AG08396 (cell line): Measurements from ENCODE around the gene TPCN2.

ENCODE experiments used
- DNase-seq: peaks from one replicate; pipeline ENCODE4 v3.0.0; 2012; ENCODE audit warnings: low spot score, mixed read lengths

TPCN2 gene

DNA sequence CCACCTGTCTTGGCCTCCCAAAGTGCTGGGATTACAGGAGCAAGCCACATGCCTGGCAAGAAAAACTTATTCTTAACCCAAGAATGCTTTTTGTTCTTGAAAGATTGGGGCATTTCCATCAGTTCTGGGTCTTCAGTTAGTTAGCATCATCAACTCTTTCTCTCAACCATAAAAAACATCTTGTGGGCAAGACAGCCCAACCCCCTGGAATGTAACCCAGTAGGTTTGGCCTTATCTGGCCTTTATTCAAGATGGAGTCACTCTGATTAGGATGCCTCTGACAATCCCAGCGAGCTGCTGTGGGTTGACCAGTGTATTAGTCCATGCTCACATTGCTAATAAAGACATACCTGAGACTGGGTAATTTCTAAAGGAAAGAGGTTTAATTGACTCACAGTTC, 9.2 kb upstream of the TPCN2 start:
- no peak for DNase-seq

DNA sequence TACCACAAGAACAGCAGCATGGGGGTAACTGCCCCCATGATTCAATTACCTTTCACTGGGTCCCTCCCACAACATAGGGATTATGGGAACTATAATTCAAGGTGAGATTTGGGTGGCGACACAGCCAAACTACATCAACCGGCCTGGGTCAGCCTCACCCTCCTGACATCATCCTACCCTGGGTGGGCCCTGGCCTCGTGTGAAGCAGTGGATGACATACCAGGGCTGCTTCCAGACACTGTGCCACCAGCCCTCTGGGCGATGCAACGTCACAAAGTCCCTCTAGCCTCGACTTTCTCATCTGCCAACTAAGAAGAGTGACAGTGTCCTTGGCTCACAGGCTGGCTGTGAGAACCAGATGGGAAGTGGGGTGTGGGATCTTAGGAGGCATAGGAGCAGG, 8.7 kb upstream of the TPCN2 start:
- DNase-seq, result no peak

DNA sequence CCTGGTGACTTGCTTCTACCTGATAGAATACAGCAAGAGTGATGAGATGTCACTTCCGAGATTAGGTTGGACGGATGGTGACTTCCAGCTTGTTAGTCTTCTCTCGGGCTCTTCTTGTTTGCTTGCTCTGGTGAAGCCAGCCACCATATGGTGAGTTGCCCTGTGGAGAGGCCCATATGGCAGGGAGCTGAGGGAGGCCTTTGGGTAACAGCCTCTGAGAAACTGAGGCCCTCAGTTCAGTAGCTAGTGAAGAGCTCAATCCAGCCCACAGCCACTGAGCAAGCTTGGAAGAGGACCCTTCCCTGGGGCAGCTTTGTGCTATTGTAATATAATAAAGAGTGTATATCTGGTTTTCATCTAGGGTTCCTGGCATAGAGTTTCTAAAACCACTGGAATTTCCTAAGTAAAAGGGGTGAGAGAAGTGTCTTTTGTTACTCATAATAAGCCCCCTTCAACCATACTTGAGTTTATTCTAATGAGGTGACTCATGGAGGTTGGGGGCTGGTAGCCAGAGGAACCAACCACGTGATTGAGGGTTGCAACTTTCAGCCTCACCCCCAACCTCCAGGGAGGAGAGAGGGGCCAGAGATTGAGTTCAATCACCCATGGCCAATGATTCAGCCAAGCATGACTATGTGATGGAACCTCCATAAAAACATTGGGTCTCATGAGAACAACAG, 8.0 kb upstream of the TPCN2 start:
- DNase-seq, result no peak

DNA sequence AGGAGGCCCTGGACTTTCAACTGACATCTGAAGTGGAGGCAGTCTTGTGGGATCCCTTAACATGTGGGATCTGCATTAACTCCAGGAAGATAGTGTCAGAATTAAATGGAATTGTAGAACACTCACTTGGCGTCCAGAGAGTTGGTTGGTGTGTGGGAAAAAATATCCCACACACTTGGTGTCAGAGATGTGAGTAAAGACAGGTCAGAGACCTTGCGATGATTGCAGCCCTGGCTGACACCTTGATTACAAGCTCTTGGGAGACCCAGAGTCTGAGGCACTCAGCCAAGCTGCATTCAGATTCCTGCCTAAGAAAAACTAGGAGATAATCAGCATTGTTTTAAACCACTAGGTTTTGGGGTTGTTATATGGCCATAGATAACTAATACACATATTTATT, 7.2 kb upstream of the TPCN2 start:
- DNase-seq, result no peak

DNA sequence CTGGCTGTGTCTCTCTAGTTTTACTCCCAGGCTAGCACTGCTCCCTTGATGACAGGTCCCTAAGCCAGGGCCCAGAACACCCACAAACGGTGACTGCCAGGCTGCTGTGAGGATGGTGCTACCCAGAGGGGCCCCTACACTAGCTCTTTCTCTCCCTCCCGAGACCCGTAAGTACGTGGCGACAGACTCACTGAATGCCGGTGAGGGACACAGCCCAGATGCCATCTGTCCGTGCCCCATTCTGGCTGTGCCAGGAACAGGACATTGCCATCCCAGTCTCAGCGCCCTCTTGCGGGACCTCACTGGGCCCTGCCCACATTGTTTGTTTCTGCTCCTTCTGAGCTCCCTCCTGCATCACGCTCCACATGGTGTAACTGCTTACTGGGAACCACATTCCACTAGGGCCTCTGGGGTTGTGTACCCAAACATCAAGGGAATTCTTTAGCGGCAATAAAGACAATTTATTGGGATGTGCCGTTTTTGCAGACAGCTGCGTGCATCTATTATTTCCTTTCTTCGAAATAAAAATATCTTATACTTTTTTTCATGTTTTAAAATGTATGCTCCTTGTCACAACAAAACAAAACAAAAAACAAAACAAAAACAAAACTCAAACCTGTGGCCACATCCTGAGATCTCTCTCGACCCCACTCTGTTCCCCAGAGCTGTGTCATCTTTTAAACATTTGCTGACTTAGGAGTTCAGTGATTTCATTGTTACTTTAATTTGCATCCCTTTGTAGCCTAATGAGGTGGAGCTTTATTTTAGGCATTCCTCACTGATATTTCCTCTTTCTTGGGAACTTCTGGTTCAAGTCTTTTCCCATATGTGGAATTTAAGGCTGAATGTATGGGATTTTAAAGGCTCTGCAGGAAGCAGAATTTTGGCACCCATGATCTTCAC, 4.4 kb upstream of the TPCN2 start:
- peak; percentile 83 for DNase-seq

DNA sequence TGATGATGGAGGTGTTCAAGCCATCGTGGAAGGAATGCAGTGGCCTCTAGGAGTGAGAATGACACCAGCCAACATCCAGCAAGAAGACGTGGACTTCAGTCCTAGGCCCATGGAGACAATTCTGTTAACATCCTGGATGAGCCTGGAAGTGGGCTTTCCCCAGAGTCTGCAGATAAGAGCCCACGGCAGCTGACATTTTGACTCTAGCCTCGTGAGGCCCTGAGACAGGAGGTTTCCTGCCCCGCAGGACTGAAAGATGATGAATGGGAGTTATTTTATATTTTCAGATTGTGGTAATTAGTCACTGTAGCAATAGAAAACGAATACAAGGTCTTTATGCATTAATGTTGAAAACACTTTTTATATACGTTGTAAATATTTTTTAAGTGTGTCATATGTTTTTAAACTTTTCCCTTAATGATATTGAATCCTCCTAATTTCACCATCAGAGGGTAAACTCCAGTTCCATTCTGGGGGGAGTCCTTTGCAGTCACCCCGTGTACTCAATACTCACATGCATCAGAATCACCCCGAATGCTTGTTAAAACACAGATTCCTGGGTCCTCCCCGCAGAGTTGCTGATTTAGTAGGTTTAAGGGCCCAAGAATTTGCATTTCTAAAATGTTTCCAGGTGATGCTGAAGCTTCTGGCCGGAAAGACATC, 570 bp upstream of the TPCN2 start:
- no peak for DNase-seq

DNA sequence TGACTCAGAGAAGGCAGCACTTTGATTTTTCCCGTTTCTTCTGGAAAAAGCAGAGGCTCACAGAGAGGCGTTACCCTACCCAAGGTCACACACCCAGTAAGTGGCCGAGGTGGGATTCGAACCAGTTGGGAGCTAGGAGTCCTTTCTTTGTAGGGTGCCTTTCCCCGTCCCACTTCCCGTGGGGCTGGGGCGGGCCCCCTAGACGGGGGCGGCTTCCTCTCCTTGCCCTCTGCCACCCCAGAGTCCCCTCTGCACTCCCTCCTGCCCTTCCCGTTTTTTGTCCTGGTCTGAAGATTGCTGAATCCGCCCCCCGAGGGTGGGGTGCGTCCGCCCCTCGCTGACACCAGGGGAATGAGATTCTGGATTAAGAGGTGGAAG, 747 bp downstream of the TPCN2 start:
- peak; percentile 46 for DNase-seq

DNA sequence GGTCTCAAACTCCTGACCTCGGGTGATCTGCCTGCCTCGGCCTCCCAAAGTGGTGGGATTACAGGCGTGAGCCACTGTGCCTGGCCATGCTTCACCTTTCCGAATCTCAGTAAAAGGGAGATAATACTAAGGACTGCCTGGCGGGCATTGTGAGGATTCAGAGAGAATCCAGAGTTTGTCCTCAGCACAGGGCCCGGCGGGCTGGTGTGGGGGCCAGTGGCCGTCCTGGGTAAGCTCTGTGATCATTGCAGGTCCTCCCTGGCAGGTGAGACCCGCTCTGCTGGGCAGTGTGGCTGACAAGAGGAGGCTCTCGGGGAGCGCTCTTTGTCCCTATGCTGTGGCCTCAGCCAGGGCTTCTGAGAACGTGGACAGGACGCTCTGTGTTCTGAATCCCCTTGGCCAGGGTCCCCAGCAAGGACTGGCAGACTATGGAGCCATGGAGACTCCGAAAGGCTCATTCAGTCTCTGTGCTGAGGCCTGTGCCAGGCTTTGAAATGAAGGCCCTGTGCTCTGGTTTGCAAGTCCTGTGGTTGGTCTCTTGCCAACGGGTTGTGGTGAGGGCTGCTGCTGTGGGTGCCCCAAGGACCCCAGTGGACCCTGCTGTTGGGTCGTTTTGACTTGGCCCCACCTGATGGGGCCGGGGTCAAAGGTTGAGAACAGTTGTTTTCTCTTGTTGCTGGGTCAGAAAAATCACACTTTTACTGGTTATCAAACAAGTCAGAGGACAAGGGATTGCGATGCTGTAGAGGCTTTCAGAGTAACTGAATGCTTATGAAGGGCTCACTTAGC, 2.1 kb downstream of the TPCN2 start:
- DNase-seq, result no peak

DNA sequence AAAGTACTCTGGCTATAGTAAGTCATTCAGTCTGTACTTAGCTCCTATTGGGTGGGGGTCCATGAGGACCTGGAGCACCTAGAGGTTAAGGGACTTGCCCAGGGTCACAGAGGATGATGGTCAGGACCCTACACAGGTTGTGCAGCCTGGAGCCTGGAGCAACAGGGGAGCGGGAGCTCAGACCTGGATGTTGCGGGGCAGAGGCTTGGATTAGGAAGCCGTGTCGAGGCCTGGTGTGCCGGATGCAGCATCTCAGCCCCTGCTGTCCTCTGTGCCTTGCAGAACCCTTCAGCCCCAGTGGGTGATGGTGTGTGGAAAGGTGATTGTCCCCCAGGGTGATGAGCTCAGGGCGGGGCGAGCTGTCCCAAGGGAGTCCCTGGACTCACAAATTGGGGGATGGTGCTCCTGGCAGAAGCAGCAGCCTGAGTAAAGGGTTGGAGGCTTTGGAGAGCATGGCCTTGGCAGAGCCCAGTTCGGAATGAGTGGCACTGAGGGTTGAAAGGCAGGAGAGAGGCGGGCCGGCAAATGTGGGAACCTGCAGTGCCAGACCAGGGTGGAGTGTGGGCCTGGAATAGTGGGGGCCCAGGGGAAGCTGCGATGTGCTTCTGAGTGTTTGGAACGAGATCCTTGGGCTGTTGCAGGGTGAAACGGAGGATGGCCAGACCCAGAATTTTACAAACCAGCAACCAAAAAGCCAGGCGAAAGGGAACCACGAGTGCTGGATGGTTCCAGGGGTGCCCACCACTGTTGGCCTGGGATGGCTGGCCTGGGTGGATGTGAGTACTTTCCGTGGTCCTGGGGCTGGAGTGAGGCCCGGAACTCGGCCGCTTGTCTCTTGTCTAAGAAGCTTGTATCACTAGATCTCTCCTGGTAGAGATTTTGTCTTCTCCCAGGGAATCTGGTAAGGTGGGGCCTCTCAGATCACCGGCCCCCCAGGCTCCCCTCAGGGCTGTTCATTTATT, 2.9 kb downstream of the TPCN2 start:
- no peak for DNase-seq

DNA sequence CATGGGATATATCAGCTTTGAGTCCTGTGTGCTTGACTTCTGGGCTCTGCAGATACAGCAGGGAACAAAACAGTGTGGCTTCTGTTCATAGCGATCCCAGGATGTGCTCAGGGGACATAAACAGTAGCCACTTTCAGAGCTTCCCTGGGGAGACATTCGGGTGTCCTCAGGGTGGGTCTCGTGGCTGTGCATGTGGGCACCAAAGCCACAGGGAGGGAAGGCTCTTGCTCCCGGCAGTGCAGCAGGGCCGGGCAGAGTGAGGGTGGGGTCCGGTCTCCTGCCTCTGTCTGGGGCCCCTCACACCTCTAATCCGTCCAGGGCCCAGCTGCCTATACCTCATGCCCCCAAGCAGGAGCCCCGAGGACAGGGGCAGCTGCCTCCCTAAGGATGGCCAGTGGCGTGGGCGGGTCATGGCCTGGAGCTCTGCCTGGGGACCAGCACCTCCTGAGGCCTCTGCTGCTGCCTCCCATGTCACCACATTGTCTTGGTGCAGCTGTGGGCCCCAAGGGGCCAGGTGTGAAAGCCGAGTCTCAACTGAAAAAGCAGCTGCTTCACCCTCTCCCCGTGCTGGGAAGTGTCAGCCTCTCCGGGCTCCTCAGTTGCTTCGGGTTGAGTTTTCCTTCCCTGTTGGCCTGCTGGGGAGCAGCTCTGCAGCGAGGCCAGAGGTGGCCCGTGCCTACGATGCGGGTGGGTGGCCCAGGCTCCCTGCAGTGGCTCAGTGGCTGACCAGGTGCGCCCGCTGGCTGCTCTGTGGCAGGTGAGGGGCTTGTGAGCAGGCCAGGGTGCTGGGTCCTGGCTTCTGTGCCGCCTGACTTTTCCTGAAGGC, 3.8 kb downstream of the TPCN2 start:
- no peak for DNase-seq

DNA sequence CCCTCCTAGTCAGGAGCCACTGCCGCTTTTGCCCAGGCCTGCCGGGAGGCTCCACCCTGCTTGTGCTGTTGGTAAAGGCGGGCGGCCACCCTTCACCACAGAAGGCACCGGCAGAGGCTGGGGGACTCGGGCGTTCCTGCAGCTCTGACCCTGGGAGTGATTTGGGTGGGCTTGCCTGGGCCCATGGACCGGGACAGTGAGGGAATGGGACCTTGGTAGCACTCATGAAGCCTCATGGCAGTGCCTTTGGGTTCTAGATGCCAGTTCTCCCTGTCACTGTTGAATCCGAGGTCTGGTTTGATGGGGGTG, 4.4 kb downstream of the TPCN2 start:
- DNase-seq, result no peak

DNA sequence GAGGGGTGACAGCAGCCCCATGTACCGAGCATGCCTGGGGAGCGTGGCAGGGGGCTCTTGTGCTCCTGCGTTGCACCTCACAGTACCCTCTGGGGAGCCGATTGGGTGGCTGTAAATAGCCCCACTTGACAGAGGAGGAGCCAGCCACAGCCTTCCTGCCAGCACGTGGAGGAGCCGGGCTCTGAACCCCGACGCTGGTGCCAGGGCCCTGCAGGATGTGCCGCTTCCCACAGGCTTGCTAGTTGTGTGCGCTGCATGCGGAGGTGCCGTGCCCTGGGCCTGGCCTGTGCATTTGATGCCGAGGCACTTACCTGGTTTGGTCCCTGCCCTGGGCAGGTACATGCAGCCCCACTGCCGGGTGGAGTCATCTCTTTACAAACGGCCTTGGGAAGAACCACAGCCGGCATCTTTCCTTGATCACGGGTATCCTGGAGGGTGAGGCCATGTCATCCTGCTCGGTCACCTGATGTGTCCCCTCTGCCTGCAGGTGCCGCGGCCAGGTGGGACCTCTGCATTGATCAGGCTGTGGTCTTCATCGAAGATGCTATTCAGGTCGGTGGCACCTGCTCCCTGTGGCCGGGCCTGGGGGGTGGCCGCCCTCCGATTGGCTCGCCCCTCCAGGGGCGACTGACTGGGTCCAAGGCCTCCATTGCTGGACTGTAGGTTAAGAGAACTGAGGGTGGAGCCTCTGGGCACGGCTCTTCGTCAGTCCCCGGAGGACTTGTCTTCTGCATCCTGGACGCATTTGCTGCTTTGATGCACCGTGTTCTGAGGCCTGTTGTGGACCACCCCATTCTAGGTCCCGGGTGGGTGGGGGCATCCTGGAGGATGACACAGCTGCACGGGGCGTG, 5.0 kb downstream of the TPCN2 start:
- DNase-seq, result no peak

DNA sequence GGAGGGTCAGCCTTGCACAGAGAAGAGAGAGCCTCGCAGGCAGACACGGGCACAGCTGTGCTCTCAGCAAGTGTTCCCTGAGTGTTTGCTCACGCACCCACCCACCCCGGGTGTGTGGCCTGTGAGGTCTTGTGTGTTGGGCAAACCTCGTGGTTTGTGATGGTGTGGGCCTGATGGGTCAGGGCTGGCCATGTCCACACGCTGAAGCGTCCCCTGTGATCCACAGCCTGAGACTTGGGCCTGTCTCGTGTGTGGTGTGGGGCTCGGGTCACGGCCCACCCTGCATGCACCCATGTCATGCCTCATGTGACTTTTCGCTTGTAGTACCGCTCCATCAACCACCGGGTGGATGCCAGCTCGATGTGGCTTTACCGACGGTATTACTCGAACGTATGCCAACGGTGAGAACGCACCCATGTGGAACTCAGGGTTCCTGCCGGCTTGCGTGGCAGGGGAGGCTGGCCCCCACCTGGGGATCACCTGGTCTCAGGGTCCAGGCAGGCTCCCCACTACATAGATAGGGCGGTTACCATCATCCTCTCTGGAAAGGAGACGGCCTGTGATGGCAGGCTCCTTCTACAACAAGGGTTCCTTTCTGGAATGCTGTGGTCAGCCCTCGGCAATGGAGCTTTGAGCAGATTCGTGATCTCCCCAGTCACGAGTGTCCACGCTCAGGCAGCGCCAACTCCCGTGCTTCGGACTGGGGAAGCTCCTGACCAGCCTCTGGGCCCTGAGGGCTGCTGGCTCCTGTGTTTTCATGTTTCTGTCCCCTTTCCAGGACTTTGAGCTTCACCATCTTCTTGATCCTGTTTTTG, 5.9 kb downstream of the TPCN2 start:
- DNase-seq, result no peak

DNA sequence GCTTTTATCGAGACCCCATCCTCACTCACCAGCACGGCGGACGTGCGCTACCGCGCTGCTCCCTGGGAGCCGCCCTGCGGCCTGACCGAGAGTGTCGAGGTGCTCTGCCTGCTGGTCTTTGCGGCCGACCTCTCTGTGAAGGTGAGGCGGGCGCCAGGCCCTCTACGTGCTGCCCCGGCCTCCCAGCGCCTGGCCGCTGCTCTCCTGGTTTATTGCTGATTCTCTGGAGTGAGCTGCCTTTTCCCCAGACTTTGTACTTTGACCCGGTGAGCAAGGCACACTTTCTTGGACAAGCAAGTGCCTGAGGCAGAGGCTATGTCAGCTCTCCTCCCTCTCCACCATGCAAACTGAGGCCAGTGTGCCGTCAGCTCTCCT, 6.5 kb downstream of the TPCN2 start:
- no peak for DNase-seq

DNA sequence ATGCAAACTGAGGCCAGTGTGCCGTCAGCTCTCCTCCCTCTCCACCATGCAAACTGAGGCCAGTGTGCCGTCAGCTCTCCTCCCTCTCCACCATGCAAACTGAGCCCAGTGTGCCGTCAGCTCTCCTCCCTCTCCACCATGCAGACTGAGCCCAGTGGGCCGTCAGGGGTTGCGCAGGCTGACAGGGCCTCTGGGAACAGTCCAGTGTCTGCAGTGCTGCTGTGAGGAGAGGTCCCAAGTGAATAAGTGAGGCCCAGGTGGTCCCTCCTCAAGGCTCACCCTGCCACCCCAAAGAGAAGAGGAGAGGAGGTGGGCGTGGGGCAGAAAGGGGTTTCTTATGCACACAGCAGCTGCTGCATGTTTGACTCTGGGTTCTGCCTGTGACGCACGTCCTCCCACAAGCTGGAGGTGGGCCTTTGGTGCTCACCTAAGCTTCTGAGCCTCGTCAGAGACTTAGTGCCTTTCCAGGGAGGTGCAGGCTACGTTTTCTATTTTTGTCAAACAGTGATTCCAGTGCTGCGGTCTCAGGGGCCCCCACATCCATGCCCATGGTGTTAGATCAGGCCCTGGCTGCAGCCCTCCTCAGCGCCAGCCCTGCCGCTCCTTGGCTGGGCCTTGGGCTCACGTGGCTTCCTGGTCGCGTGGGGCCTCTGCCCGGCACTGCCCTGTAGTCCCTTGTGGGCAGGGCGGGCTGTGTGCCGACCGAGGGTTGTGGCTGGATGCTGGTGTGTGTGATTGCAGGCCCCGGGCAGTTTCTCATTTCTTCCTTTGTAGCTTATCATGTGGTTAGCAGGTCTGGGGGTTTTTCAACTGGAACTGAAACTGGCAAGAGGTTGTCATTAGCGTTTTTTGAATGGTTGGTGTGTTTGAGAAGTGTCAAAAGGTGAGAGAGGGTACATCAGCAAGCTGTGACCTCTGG, 7.1 kb downstream of the TPCN2 start:
- DNase-seq, result no peak

DNA sequence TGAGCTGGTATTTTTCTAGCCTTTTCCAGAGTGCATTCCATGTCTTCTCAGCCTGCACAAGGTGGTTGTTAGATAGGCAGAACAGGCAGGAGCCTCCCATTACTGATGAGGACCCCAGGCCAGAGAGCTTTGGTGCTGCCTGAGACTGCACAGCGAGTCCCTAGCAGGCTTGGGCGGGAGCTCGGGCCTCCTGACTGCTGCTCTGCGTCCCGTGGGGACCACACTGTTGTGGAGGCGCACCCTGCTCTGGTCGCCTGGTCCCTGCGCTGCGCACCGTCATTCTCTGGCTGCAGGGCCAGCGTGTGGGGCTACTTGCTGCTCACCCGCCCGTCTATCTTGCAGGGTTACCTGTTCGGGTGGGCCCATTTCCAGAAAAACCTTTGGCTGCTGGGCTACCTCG, 8.5 kb downstream of the TPCN2 start:
- DNase-seq, result no peak

DNA sequence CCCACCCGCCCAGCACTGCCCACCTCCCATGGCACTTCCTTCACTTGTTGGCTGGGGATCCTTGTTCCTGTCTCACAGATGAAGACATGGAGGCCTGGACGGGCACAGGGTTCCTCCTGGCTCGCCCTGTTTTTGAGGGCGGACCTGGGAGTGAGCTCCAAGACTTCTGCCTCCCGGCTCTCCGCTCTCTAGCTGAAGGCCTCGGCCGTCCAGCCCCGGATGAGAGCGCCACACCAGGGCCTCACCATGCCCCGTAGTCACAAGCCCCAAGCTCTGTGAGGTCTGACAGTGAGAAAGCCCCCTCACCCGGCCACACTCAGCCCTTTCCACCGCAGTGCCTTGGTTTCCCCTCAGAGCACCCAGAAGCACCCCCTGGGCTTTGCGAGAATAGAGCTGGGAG, 9.1 kb downstream of the TPCN2 start:
- DNase-seq, result no peak
